Kidney (tissue), 14 donors: ENCODE results near the gene UPF1. TPM values are rescaled to one million over a fixed set of nuclear protein-coding genes. Genes with fewer than 3 reads are reported as not detected.

Experiments
- DNase-seq, 5 donors: peaks; one replicate each; pipeline ENCODE4 v3.0.0-alpha.2; 2013 to 2020
- FAIRE-seq: peaks from 2 replicates; lab custom pipeline; 2012; peaks lifted over from hg19 to GRCh38; lab: Jason Lieb, UNC
- H3K27ac ChIP-seq, 2 donors: one replicate each; pipeline ENCODE4 v1.7.0; 2013; ENCODE audit warnings: low read depth in 2 of 2, low read length in 2 of 2, inconsistent platforms in 1 of 2
- H3K27me3 ChIP-seq: one replicate; pipeline ENCODE4 v1.7.1; 2013; ENCODE audit warnings: low read length, inconsistent platforms; ENCODE audit not compliant: control insufficient read depth, insufficient read depth
- H3K36me3 ChIP-seq, 3 donors: one replicate each; pipeline versions ENCODE4 v1.7.0 to v1.7.1; 2013; ENCODE audit warnings: low read length in 3 of 3, control low read depth in 1 of 3, inconsistent platforms in 1 of 3; ENCODE audit not compliant: insufficient read depth in 3 of 3, control insufficient read depth in 2 of 3
- H3K4me1 ChIP-seq, 3 donors: one replicate each; pipeline versions ENCODE4 v1.7.0 to v1.7.1; 2013; ENCODE audit warnings: low read length in 3 of 3, inconsistent platforms in 1 of 3, low read depth in 1 of 3; ENCODE audit not compliant: control insufficient read depth in 2 of 3, insufficient read depth in 2 of 3
- H3K4me3 ChIP-seq, 3 donors: one replicate each; pipeline versions ENCODE4 v1.7.0 to v1.8.1; 2013; ENCODE audit warnings: low read length in 3 of 3, control low read depth in 1 of 3, inconsistent platforms in 1 of 3
- H3K9ac ChIP-seq, 3 donors: one replicate each; pipeline versions ENCODE4 v1.7.0 to v1.7.1; 2013; ENCODE audit warnings: low read length in 3 of 3, control low read depth in 1 of 3, inconsistent platforms in 1 of 3
- H3K9me3 ChIP-seq, 3 donors: one replicate each; pipeline versions ENCODE4 v1.7.0 to v1.7.1; 2013; ENCODE audit warnings: low read length in 3 of 3, control low read depth in 1 of 3, inconsistent platforms in 1 of 3; ENCODE audit not compliant: control insufficient read depth in 2 of 3, insufficient read depth in 1 of 3
- intact Hi-C: fragments of 100-400 bp; cut with DNase I; formaldehyde crosslinking; loops from one replicate; pipeline ENCODE4 v1.11.1; 2022
- polyA plus RNA-seq: library from polyadenylated mRNA; stranded (reverse); fragments of 350-450 nt; fragmentation: Illumina TruSeq; extraction: RNeasy Lipid Tissue Mini Kit (QIAGEN cat#74804); gene quantifications from one replicate; pipeline ENCODE4 v1.2.3, GENCODE V29; 2014; ENCODE audit warnings: low read depth, low replicate concordance; ENCODE audit not compliant: insufficient read depth
- total RNA-seq: library from RNA; stranded (reverse); fragmentation: NEBNext Ultra II Directional; extraction: Animal tissue kit (Norgen Biotek cat#: 25700); gene quantifications from one replicate; pipeline ENCODE4 v1.2.1, GENCODE V29; 2021
- TF ChIP-seq, protein P1 (sequence below): IDR thresholded peaks from 3 replicates; pipeline ENCODE4 v1.5.1; 2012; ENCODE audit warnings: mild to moderate bottlenecking, moderate library complexity, borderline replicate concordance; ENCODE audit not compliant: insufficient read depth; ENCODE audit errors: extremely low read depth
- donor health status: control.
- donor health status: control.
- donor health status: control.
- donor health status: control.
- donor health status: control.
- donor health status: DM: yes; HTN: yes; CAD: no.
- donor health status: Normal renal cell carcinoma (clear cell type).

The UPF1 gene
- total and polyA plus RNA-seq, 2 donors from 2014 or later, result 34.2 to 70.1 TPM

DNA sequence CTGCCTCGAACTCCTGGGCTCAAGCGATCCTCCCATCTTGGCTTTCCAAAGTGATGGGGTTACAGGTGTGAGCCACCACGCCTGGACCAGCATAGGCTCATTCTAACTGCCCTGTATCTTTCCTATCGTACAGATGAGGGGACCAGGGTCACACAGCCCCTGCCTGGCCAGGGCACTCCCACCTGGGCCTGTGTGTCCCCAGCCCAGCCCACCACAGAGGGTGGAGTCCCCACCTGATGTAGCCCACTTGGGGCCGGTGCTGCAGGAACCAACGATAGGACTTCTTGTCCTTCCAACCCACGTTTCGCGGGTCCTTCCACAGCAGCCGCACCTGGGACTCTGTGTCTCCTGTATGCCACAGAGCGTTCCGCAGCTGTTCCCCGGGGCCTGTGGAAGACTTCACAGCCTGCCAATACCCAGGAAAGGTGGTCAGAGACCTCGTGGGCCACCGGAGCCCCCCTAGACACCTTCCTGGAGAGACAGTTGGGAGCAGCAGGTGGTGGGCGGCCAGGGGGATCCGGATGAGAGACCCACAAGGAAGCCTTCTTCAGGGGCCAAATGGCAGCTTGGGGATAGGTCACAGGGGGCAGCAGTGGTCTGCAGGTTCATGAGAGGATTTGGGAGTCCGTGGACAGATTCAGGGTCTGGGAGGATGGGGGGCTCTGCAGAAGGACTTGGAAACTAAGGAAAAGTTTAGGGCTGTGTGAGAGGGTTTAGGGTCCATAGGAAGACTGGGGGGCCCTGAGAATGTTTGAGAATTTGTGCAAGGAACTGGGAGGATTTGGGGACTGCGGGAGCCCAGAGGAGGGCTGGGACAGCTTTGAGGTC, 47.6 kb upstream of the UPF1 start:
- intact Hi-C loops, result no loop called here
- Histone ChIP-seq H3K4me1 (peaks cover 0 to 8% (median 0%) of the 10 kb centered on the region in 3 donors), H3K27ac (no peak overlapping the region), H3K9me3 (no peaks in the 10 kb centered on the region), H3K4me3 (no peak overlapping the region), H3K27me3 (peaks cover 17% of the 10 kb centered on the region), H3K36me3 (no peaks in the 10 kb centered on the region), H3K9ac (no peak overlapping the region)
- FAIRE-seq, result no peak
- TF ChIP-seq, protein P1, sequence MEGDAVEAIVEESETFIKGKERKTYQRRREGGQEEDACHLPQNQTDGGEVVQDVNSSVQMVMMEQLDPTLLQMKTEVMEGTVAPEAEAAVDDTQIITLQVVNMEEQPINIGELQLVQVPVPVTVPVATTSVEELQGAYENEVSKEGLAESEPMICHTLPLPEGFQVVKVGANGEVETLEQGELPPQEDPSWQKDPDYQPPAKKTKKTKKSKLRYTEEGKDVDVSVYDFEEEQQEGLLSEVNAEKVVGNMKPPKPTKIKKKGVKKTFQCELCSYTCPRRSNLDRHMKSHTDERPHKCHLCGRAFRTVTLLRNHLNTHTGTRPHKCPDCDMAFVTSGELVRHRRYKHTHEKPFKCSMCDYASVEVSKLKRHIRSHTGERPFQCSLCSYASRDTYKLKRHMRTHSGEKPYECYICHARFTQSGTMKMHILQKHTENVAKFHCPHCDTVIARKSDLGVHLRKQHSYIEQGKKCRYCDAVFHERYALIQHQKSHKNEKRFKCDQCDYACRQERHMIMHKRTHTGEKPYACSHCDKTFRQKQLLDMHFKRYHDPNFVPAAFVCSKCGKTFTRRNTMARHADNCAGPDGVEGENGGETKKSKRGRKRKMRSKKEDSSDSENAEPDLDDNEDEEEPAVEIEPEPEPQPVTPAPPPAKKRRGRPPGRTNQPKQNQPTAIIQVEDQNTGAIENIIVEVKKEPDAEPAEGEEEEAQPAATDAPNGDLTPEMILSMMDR, result no peak
- DNase-seq, result no peak

DNA sequence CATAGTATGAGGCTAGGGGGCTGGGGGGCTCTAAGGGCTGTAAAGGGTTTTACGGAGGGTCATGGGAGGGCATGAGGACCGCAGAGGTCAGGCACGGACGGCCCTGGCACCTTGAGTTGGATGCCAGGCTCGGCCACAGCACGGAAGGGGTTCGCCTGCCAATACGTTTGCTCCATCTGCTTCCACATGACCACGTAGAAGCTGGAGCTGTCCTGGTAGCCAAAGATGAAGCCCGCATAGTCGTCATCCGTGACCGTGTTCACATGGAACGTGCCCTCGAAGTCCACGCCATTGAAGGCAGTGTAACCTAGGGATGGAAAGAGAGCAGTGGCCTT, 47.0 kb upstream of the UPF1 start:
- H3K4me1 ChIP-seq, result peaks cover 0 to 9% (median 0%) of the 10 kb centered on the region in 3 donors
- H3K27ac ChIP-seq, result no peak overlapping the region
- DNase-seq, result no peak
- no peak overlapping the region for H3K9ac ChIP-seq
- no peak for FAIRE-seq
- no peaks in the 10 kb centered on the region for H3K36me3 ChIP-seq
- intact Hi-C loops, result no loop called here
- no peaks in the 10 kb centered on the region for H3K9me3 ChIP-seq
- no peak overlapping the region for H3K4me3 ChIP-seq
- TF ChIP-seq, protein P1, result no peak
- peaks cover 19% of the 10 kb centered on the region for H3K27me3 ChIP-seq

DNA sequence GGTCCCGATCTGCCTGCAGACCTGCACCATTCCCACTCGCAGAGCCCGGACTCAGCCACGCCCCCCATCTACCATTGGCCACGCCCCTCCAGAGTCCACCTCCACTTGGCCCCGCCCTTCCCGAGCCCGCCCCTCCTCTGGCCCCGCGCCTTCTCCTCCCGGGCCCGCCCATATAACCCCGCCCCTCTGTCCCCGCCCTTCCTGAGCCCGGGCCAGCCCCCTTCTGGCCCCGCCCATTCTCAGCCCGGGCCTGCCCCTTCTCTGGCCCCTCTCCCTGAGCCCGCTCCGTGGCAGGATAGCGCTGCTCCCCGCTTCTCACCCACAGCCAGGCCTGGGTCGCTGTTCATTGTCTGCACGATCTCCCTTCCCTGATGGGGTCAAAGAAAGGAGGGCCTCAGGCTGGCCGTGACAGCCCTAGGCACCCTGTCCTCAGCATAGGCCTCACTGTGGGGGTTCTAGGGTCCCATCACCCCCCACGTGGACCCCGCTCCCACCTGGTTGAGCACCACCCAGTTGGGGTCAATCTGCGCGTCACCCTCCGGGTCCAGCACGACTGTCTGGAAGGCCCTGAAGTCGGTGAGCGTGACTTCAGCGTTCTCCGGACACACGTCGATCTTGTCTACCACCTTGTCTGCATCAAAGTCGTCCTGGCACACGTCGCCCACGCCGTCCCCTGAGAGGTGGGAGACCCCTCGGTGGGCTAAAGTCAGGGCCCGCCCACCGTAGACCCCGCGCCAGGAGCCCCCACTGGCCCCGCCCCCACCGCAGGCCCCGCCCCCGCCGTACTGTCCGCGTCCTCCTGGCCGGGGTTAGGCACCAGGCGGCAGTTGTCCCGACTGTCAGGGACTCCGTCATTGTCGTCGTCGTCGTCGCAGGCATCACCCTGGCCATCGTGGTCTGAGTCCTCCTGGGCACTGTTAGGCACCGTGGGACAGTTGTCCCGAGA, 46.3 kb upstream of the UPF1 start:
- H3K27me3 ChIP-seq, result peaks cover 23% of the 10 kb centered on the region
- no peaks in the 10 kb centered on the region for H3K36me3 ChIP-seq
- intact Hi-C loops, result no loop called here
- no peaks in the 10 kb centered on the region for H3K9me3 ChIP-seq
- FAIRE-seq, result no peak
- TF ChIP-seq, protein P1, result no peak
- no peak overlapping the region for H3K27ac ChIP-seq
- peaks cover 0 to 10% (median 0%) of the 10 kb centered on the region in 3 donors for H3K4me1 ChIP-seq
- DNase-seq, result peak; percentile 82 to 92 (median 87)
- no peak overlapping the region for H3K4me3 ChIP-seq
- H3K9ac ChIP-seq, result no peak overlapping the region
